ENCODE data around the gene MTIF3. TPM values are rescaled to one million over a fixed set of nuclear protein-coding genes. Genes with fewer than 3 reads are reported as not detected.

MTIF3 gene
- total RNA-seq, 1 donor from 2014 or later: 37.5 TPM

GRCh38 chr13:27409013-27409412 is 41.4 kb downstream of the MTIF3 start:
- Histone ChIP-seq H3K4me3 (no peak overlapping the region), H3K4me1 (peaks cover 2% of the 10 kb centered on the region), H3K9me3 (no peaks in the 10 kb centered on the region), H3K27ac (no peak overlapping the region), H3K36me3 (no peaks in the 10 kb centered on the region), H3K27me3 (ENCODE audit: low read depth) (peaks cover 12% of the 10 kb centered on the region)
- no peak for TF ChIP-seq CTCF (IDR thresholded peaks at IDR 0.05)
- intact Hi-C loops (cut with DNase I): no loop called here
- no peak for ATAC-seq
- no peak for DNase-seq

- no peak overlapping the region for H3K27ac ChIP-seq
- peaks cover 12% of the 10 kb centered on the region for H3K27me3 ChIP-seq (ENCODE audit: low read depth)
- H3K4me1 ChIP-seq: peaks cover 11% of the 10 kb centered on the region
- DNase-seq (no peak), ATAC-seq (peak in 1 of 2 donors; percentile 16)
- TF ChIP-seq CTCF (IDR thresholded peaks at IDR 0.05): no peak
- no peak overlapping the region for H3K4me3 ChIP-seq
- no peaks in the 10 kb centered on the region for H3K36me3 ChIP-seq
- intact Hi-C loops (cut with DNase I): no loop called here
- H3K9me3 ChIP-seq: no peaks in the 10 kb centered on the region
Measured at GRCh38 chr13:27408074-27408473, 42.3 kb downstream of the MTIF3 start.

- no peak for DNase-seq
- intact Hi-C loops (cut with DNase I): no loop called here
- Histone ChIP-seq H3K4me3 (no peak overlapping the region), H3K27ac (no peak overlapping the region), H3K9me3 (no peaks in the 10 kb centered on the region), H3K4me1 (peaks cover 15% of the 10 kb centered on the region), H3K27me3 (ENCODE audit: low read depth) (peaks cover 4% of the 10 kb centered on the region), H3K36me3 (no peaks in the 10 kb centered on the region)
- peak in 1 of 2 donors; percentile 42 for ATAC-seq
- TF ChIP-seq CTCF (IDR thresholded peaks at IDR 0.05): peak; percentile 46
Measured at GRCh38 chr13:27406178-27406939, 44.0 kb downstream of the MTIF3 start.

- Histone ChIP-seq H3K9me3 (no peaks in the 10 kb centered on the region), H3K4me1 (peaks cover 15% of the 10 kb centered on the region), H3K4me3 (no peak overlapping the region), H3K27me3 (ENCODE audit: low read depth) (peaks cover 4% of the 10 kb centered on the region), H3K27ac (no peak overlapping the region), H3K36me3 (no peaks in the 10 kb centered on the region)
- DNase-seq (no peak), ATAC-seq (no peak)
- intact Hi-C loops (cut with DNase I): no loop called here
- TF ChIP-seq CTCF (IDR thresholded peaks at IDR 0.05): no peak
Measured at GRCh38 chr13:27405546-27406134, 44.7 kb downstream of the MTIF3 start.

- peaks cover 15% of the 10 kb centered on the region for H3K4me1 ChIP-seq
- H3K36me3 ChIP-seq: no peaks in the 10 kb centered on the region
- TF ChIP-seq CTCF (IDR thresholded peaks at IDR 0.05): no peak
- H3K4me3 ChIP-seq: no peak overlapping the region
- ATAC-seq: no peak
- no peak for DNase-seq
- no peaks in the 10 kb centered on the region for H3K9me3 ChIP-seq
- H3K27me3 ChIP-seq (ENCODE audit: low read depth): peaks cover 4% of the 10 kb centered on the region
- no peak overlapping the region for H3K27ac ChIP-seq
- intact Hi-C loops (cut with DNase I): no loop called here
Measured at GRCh38 chr13:27404680-27405079, 45.7 kb downstream of the MTIF3 start.
